Adrenal gland (tissue), 12 donors: Measurements from ENCODE around the gene CAMSAP1. TPM values are rescaled to one million over a fixed set of nuclear protein-coding genes. Genes with fewer than 3 reads are reported as not detected.

Experiments used
- DNase-seq, 7 donors: peaks; one replicate each; pipeline ENCODE4 v3.0.0-alpha.2; 2019 to 2020
- H3K27ac ChIP-seq, 5 donors: fragments of 200-600 bp; sonication (generic) in 4 of 5; 1 replicate in 3 of 5; 2 replicates in 2 of 5; pipeline versions ENCODE4 v1.5.1 to v1.8.0; 2016 to 2020; ENCODE audit warnings: mild to moderate bottlenecking in 1 of 5
- H3K27me3 ChIP-seq: fragments of 200-600 bp; 2 replicates; pipeline ENCODE4 v1.8.0; 2021
- H3K36me3 ChIP-seq, 2 donors: fragments of 200-600 bp; replicated peaks in 1 of 2; 1 replicate in 1 of 2; 2 replicates in 1 of 2; pipeline versions ENCODE4 v1.5.1 to v1.8.0; 2018 to 2022
- H3K4me1 ChIP-seq, 2 donors: fragments of 200-600 bp; replicated peaks in 1 of 2; 1 replicate in 1 of 2; 2 replicates in 1 of 2; pipeline versions ENCODE4 v1.5.1 to v1.8.0; 2018 to 2021
- H3K4me3 ChIP-seq, 4 donors: fragments of 200-600 bp; sonication (generic) in 3 of 4; one replicate each; pipeline ENCODE4 v1.5.1; 2016 to 2018
- H3K9me3 ChIP-seq, 3 donors: fragments of 200-600 bp; sonication (generic) in 1 of 3; replicated peaks in 1 of 3; 1 replicate in 2 of 3; 2 replicates in 1 of 3; pipeline versions ENCODE4 v1.5.1 to v1.8.0; 2016 to 2021
- CTCF ChIP-seq, 6 experiments: fragments of 450-650 bp in 4 of 6; fragments of 200-600 bp in 2 of 6; sonication (generic) in 1 of 6; IDR thresholded peaks; 1 replicate in 5 of 6; 2 replicates in 1 of 6; pipeline versions ENCODE4 v1.5.1 to v1.8.0; 2016 to 2021; ENCODE audit warnings: antibody characterized with exemption in 6 of 6, mild to moderate bottlenecking in 2 of 6, moderate library complexity in 1 of 6
- POLR2A ChIP-seq, 2 donors: fragments of 450-650 bp; IDR thresholded peaks; one replicate each; pipeline ENCODE4 v1.6.1; 2017; ENCODE audit warnings: antibody characterized with exemption in 2 of 2, mild to moderate bottlenecking in 2 of 2, moderate library complexity in 1 of 2
- WGBS, 4 donors: extraction: QIAGEN DNeasy Blood & Tissue Kit in 2 of 4; methylation state at CpG; one replicate each; pipeline versions ENCODE4 v1.1.5 to v1.1.7; 2013 to 2017; 5-methylcytosine and 5-hydroxymethylcytosine counted together
- intact Hi-C, 2 donors: fragments of 100-400 bp; cut with DNase I; formaldehyde crosslinking; loops; one replicate each; pipeline versions ENCODE4 v1.14.1 to v1.15.0; 2022 to 2023
- polyA plus RNA-seq, 3 donors: library from polyadenylated mRNA; stranded (reverse); fragments of 200-250 nt in 2 of 3; fragments of 350-450 nt in 1 of 3; fragmentation: Illumina TruSeq in 1 of 3; extraction: RNeasy Lipid Tissue Mini Kit (QIAGEN cat#74804) in 1 of 3; gene quantifications; one replicate each; pipeline ENCODE4 v1.2.3, GENCODE V29; 2013 to 2014
- total RNA-seq, 9 donors: library from RNA; depleted of rRNA in 4 of 9; stranded (reverse); fragments of >200 nt in 4 of 9; fragments of 120-200 nt in 1 of 9; fragmentation: NEBNext Ultra II Directional in 1 of 9; extraction: Animal tissue kit (Norgen Biotek cat#: 25700) in 1 of 9; gene quantifications; one replicate each; pipeline versions ENCODE4 v1.1.0 to v1.2.4, GENCODE V29; 2013 to 2023
- donor health status: healthy with polysubstance abuse.
- donor health status: Bipolar disorder and iron deficiency.
- donor health status: DM: yes; HTN: yes; CAD: no.
- donor health status: DM: no; HTN: no; CAD: no.
- donor health status: DM: no; HTN: no; CAD: no.
- donor health status: DM: yes; HTN: yes; CAD: no.

CAMSAP1 gene
- total and polyA plus RNA-seq, 12 donors, result 4.6 to 108 (median 27.0) TPM

DNA sequence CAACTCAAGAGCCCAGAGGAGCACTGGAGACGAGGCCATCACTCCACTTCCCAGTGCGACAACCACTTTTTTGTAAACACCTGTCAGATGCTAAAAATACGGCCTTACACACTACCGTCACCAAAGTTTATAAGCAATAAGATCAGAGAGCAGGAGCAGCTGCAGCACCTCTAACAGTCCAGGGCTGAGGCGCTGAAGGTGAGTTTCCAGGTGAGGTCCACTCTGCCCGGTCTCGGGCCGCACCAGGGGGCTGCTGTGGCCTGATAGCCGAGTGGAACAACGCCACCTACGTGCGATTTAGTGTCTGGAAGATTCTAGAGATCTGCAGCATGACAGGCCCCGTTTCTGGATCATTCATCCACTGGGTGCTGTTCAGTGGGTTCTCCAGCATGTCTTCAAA is 25.8 kb upstream of the CAMSAP1 start:
- Histone ChIP-seq H3K27me3 (no peaks in the 10 kb centered on the region), H3K36me3 (peaks cover 0 to 40% of the 10 kb centered on the region in 2 donors), H3K4me3 (no peak overlapping the region), H3K4me1 (no peaks in the 10 kb centered on the region), H3K27ac (no peak overlapping the region), H3K9me3 (no peaks in the 10 kb centered on the region)
- 92 to 96% (median 95%) methylated on average over 10 to 13 of the region's 13 CpGs for WGBS, 4 donors
- intact Hi-C loops, result no loop called here
- DNase-seq, result no peak
- no peak for TF ChIP-seq CTCF (IDR thresholded peaks at IDR 0.05)
- TF ChIP-seq POLR2A (IDR thresholded peaks at IDR 0.05), result no peak

DNA sequence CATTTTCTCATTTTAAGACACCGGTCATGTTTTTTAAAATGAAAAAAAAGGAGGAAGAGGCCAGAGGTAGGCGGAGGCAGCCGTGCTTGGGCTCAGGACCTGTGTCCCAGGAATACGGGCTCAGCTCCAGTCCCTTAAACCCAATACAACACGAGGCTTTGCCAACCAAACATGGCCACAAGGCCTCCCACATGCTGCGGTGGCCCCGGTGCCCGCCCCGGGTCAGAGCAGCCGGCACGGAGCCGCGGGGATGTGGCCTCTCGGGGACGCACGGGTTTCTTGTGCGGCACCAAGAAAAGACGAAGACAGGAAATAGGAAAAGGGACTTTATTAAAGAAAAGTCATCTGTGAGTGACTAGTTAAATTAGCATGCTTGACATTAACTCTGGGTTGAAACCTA is 25.3 kb upstream of the CAMSAP1 start:
- DNase-seq, result no peak
- Histone ChIP-seq H3K4me3 (no peak overlapping the region), H3K27ac (no peak overlapping the region), H3K9me3 (no peaks in the 10 kb centered on the region), H3K4me1 (no peaks in the 10 kb centered on the region), H3K36me3 (peaks cover 0 to 35% of the 10 kb centered on the region in 2 donors), H3K27me3 (no peaks in the 10 kb centered on the region)
- intact Hi-C loops, result no loop called here
- no peak for TF ChIP-seq POLR2A (IDR thresholded peaks at IDR 0.05)
- TF ChIP-seq CTCF (IDR thresholded peaks at IDR 0.05), result no peak
- 94 to 96% (median 96%) methylated on average over 16 to 18 of the region's 18 CpGs for WGBS, 4 donors

- no peak for DNase-seq
- Histone ChIP-seq H3K27ac (no peak overlapping the region), H3K36me3 (peaks cover 0 to 30% of the 10 kb centered on the region in 2 donors), H3K4me3 (no peak overlapping the region), H3K4me1 (no peaks in the 10 kb centered on the region), H3K9me3 (no peaks in the 10 kb centered on the region), H3K27me3 (no peaks in the 10 kb centered on the region)
- intact Hi-C loops, result no loop called here
- WGBS, 4 donors, result 91 to 96% (median 93%) methylated on average over 16 to 31 of the region's 31 CpGs
- TF ChIP-seq CTCF (IDR thresholded peaks at IDR 0.05) (no peak), POLR2A (IDR thresholded peaks at IDR 0.05) (no peak)
These were observed 24.0 kb upstream of the CAMSAP1 start for GRCh38 chr9:135931349-135931820.

DNA sequence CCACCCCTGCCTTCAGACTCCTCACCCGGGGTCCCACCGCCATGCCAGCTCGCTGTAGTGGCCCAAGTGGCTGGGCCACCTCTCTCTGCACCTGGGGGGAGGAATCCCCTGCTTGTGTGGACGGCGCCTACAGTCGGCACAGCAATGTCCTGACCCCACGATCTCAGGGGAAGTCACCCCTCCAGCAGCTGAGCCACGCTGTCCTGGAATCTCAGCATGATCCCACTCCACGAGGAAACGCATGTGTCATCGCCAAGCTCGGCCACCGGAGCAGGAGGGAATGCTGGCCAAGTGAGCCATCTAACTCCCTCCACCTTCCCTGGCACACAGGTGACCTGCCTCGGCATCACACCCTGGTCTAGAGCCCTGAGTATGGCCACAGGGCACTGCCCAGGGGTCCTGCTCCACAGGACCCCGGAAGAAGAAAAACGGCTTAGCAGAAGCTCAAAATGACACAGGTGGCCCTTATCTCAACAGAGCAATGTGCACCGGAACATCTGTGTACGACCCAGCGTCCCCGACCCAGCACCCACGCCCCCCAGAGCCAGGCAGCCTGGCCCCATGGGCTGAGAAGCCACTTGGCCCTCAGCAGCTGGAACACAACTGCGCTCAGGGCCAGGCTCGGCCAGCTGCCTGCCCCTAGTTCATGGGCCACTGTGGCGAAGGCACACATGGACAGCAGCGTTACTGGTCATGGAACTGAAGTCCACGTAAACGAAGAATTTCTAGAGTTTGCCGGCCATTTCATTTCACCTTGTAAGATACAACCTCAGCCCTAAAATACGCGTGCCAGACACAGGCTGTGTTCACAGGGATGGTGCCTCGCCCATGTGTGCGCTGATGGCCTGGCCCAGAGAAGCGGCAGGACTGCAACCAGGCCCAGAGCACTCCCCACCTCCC is 23.4 kb upstream of the CAMSAP1 start:
- no peak for TF ChIP-seq POLR2A (IDR thresholded peaks at IDR 0.05)
- TF ChIP-seq CTCF (IDR thresholded peaks at IDR 0.05), result no peak
- H3K4me1 ChIP-seq, result no peaks in the 10 kb centered on the region
- intact Hi-C loops, result no loop called here
- DNase-seq, result no peak
- WGBS, 4 donors, result 91 to 96% (median 96%) methylated on average over 18 to 33 of the region's 33 CpGs
- no peaks in the 10 kb centered on the region for H3K9me3 ChIP-seq
- H3K27ac ChIP-seq, result no peak overlapping the region
- H3K36me3 ChIP-seq, result peaks cover 0 to 25% of the 10 kb centered on the region in 2 donors
- no peak overlapping the region for H3K4me3 ChIP-seq
- no peaks in the 10 kb centered on the region for H3K27me3 ChIP-seq
